ENCODE results near the gene PATJ. TPM values are rescaled to one million over a fixed set of nuclear protein-coding genes. Genes with fewer than 3 reads are reported as not detected.
"Not testable (repeated sequence)": the region's sequence is repeated elsewhere in the genome, so short reads cannot be mapped to it uniquely, and the experiment has no call there.

Gene PATJ
- total RNA-seq, 1 donor from 2014 or later, result 124 TPM

GRCh38 chr1:62092110-62092509 is 349.8 kb downstream of the PATJ start:
- peak; percentile 66 for DNase-seq (ENCODE audit: low read depth)

- DNase-seq (ENCODE audit: low read depth), result peak; percentile 26
Measured at GRCh38 chr1:62093261-62093660, 351.0 kb downstream of the PATJ start.

- DNase-seq (ENCODE audit: low read depth), result no peak
Measured at GRCh38 chr1:62097464-62097863, 355.2 kb downstream of the PATJ start.

- no peak for DNase-seq (ENCODE audit: low read depth)
Measured at GRCh38 chr1:62100442-62100841, 358.2 kb downstream of the PATJ start.

DNA sequence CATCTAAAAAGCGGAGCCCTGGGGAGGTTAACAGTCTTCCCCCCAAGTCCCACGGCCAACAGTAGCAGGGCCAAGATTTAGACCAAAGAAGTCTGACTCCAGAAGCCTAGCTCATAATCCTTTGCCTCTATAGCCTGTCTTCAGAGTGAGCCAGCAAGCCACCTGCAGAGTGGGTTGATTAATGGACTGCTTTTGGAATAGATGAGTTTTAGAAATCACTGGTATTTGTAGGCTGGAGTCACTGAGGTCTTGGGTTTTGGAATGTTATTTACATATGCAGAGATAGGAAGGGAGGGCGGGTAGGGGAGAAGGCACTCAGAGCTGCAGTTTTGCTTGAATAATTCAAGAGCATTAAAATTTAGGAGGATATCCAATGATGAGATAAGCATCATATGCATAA is 361.6 kb downstream of the PATJ start:
- DNase-seq (ENCODE audit: low read depth), result no peak

- no peak for DNase-seq (ENCODE audit: low read depth)
Measured at GRCh38 chr1:62107923-62108322, 365.6 kb downstream of the PATJ start.

GRCh38 chr1:62109124-62109523 is 366.8 kb downstream of the PATJ start:
- DNase-seq (ENCODE audit: low read depth), result no peak

DNA sequence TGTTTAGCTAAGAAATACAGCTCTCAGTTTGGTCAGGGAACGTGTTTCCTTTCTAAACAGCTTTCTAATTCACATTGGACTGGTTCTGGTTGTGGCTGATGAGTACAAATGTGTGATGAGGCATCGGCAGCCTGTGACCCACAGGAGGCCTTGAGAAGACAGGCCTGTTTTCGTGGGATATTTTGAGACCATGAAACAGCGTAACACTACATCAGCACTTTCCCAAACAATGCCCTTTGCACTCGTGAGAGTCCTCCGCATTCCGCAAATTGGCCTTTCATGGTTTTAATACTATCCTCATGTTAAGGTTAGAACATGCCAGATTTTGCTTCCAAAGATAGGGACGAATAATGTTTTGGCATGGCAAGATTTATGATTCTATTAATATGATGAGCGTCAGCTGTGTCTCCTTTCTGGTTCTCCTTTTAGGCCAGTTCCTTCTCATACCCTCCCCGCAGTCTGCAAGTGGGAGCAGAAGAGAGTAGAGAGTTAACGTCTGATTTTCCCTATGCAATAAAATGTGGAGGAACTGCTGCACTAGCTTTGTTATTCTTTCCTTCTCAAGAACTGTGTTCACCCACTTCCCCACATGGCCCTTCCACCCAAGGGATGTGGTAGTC is 368.0 kb downstream of the PATJ start:
- no peak for DNase-seq (ENCODE audit: low read depth)

DNA sequence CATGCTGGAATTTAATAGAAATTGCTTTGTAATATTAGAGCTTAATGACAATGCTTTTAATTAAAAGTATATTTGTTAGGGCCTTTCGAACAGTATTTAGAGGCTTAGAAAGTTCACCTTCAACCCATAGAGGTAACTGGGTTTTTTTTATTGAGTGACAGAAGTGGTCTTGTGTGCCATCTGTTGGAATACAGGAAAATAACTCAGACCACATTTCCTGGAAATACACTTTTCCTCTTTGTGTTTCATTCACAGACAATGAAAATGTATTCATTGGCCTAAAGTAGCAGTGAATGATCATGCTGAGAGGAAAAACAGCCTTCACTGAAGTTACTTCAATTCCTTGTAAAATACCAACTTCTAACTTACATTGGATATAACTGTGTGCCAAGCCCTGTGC is 368.8 kb downstream of the PATJ start:
- no peak for DNase-seq (ENCODE audit: low read depth)

GRCh38 chr1:62113507-62113906 is 371.2 kb downstream of the PATJ start:
- no peak for DNase-seq (ENCODE audit: low read depth)

- no peak for DNase-seq (ENCODE audit: low read depth)
Measured at GRCh38 chr1:62117018-62117750, 374.9 kb downstream of the PATJ start.

DNA sequence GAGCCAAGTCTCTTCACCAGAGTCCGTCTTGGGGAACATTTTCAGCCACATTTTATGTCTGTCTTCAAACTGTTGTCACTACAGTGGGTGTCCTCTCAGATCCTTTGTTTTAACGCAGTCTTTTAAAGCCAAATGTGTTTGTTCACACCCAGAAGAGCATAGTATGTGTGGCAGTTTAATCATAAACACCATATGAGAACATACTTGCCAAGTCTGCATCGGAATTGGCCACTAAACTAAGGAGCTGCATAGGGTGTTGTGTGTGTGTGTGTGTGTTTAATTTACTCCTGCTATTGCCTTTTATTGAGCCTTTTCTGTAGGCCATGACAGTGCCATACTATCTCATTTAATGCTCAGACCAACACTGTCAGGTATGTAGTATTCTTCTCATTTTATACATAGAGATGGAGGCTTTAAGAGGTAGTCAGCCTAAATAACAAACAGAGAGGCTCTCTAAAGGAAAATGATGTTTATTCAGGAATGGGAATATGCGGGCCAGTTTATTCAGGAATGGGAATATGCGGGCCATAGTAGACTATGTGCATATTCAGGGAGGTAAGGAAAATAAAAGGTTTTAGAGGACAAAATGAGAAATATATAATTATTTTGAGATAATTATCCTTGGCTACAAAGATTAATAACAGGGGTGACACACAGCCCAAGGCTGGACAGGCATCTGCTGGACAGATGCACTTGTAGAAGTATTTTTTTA is 384.5 kb downstream of the PATJ start:
- no peak for DNase-seq (ENCODE audit: low read depth)

DNA sequence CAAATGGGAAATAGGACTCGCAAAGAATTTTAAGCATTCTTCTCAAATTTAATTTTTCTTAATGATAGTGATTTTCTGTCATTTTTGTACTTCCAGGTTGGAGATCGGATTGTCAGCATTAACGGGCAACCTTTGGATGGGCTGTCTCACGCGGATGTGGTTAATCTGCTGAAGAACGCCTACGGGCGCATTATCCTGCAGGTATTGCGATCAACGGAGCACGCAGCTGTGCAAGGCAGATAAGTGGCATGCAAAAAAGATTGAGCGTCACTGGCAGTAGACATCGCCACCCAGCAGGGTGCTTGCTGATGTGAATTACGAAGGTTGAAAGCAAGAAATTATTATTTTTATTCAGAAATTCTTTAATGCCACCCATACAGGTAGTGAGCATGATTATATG is 386.5 kb downstream of the PATJ start:
- DNase-seq (ENCODE audit: low read depth), result no peak

GRCh38 chr1:62131093-62131725 is 388.9 kb downstream of the PATJ start:
- peak; percentile 70 for DNase-seq (ENCODE audit: low read depth)

GRCh38 chr1:62138029-62138428 is 395.7 kb downstream of the PATJ start:
- no peak for DNase-seq (ENCODE audit: low read depth)

DNA sequence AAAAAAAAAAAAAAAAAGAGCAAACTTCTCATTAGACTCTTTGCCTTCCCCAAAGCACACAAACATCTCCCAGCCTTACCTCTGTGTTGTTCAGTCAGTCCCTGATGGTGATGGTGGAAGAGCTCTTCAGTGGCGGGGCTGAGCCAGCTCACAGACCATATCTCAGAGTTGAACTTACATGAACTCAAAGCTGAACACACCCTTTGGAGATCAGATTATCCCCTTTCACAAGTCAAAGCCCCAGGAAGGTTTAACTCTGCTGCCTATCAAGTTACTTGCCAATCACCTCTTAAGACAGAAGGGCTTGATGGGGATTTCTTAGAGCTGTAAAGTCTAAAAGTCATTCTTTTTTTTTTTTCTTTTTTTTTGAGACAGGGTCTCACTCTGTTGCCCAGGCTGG is 397.1 kb downstream of the PATJ start:
- DNase-seq (ENCODE audit: low read depth), result no peak

DNA sequence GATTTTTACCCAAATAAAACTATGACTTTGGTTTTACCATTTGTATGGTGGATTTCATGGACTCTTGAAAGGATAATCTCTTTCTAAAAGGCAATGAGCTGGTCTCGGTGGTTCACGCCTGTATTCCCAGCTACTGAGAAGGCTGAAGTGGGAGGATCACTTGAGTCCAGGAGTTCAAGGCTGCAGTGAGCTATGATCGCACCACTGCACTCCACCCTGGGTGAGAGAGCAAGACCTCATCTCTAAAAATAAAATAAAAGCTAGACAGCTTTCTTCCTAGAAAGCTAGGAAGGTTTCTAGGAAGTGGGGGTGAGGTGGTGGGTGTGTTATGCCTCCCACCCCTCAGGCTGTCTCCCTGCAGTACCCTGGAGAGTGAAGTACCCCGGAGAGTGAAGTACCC is 398.4 kb downstream of the PATJ start:
- DNase-seq (ENCODE audit: low read depth), result no peak

DNA sequence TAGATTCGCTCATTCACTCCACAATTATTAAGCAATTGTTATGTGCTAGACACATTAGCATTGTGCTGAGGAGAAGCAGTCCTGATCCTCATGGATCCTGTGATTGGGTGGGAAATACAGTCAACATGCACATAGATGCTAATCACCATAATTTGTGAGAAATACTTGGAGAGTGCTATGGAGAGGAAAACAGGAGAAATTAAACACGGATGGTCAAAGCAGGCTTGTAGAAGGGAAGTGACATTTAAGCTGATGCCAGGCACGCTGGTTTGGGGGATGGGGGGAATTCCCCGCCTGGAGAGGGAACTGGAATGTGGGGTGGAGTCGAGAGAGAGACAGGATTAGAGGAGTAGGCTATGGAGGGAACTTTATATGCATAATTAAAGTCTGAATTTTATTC is 400.2 kb downstream of the PATJ start:
- peak; percentile 27 for DNase-seq (ENCODE audit: low read depth)

DNA sequence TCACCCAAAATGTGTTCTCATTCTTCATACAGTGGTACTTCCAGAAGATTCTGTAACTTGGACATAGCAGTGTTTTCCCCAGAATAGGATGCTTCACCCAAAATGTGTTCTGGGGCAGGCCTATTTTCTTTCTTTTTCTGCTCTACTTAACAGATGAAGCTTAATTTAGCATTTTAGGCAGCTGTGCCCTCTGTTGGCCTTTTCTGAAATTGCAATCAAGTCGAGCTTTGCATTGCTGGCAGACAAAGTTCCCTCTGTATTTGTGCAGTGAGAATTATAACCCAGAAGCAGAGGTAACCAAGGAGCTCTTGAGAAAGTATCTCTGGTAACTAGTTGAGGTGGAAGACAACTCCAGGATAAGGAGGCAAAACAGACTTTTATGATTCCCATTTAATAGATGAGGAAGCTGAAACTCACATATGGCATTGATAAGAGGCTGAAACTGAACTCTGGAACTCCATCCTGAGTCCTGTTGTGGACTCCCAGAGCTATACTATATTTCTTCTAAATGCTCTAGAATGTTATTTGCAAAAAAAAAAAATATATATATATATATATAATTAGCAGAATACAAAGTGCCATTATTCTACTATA is 402.1 kb downstream of the PATJ start:
- peak; percentile 47 for DNase-seq (ENCODE audit: low read depth)

GRCh38 chr1:62159940-62160348 is 417.7 kb downstream of the PATJ start:
- DNase-seq (ENCODE audit: low read depth), result no peak

GRCh38 chr1:62161711-62162110 is 419.4 kb downstream of the PATJ start:
- DNase-seq (ENCODE audit: low read depth), result no peak

- DNase-seq (ENCODE audit: low read depth), result not testable (repeated sequence)
Measured at GRCh38 chr1:62170380-62170779, 428.1 kb downstream of the PATJ start.

Data from renal cortical epithelial cell (primary cell).